H9 (cell line): Measurements from ENCODE around the gene TIRAP. TPM values are rescaled to one million over a fixed set of nuclear protein-coding genes. Genes with fewer than 3 reads are reported as not detected.

Experiments used
- DNase-seq: peaks from one replicate; pipeline ENCODE4 v3.0.0-alpha.2; 2017
- H2AFZ ChIP-seq: one replicate; pipeline ENCODE4 v1.6.1; 2013; ENCODE audit warnings: mild to moderate bottlenecking, low read length, control low read depth, moderate library complexity
- H2AK5ac ChIP-seq: 2 replicates; pipeline ENCODE4 v1.6.1; 2013; ENCODE audit warnings: low read length, control low read depth, mixed read lengths; ENCODE audit not compliant: insufficient read length
- H2BK120ac ChIP-seq: one replicate; pipeline ENCODE4 v1.6.1; 2013; ENCODE audit warnings: low read depth, mild to moderate bottlenecking, low read length, control low read depth, inconsistent platforms; ENCODE audit not compliant: poor library complexity, severe bottlenecking
- H2BK12ac ChIP-seq: 2 replicates; pipeline ENCODE4 v1.6.1; 2013; ENCODE audit warnings: low read length, control low read depth, mixed read lengths, low read depth; ENCODE audit not compliant: insufficient read length
- H2BK15ac ChIP-seq: 2 replicates; pipeline ENCODE4 v1.6.1; 2013; ENCODE audit warnings: low read depth, low read length, control low read depth
- H2BK20ac ChIP-seq: one replicate; pipeline ENCODE4 v1.6.1; 2013; ENCODE audit warnings: low read depth, mild to moderate bottlenecking, low read length, control low read depth, inconsistent platforms; ENCODE audit not compliant: poor library complexity, severe bottlenecking
- H2BK5ac ChIP-seq: 2 replicates; pipeline ENCODE4 v1.6.1; 2013; ENCODE audit warnings: low read length, control low read depth, mixed read lengths; ENCODE audit not compliant: insufficient read length
- H3K14ac ChIP-seq: 2 replicates; pipeline ENCODE4 v1.6.1; 2013; ENCODE audit warnings: low read length, control low read depth; ENCODE audit not compliant: insufficient read depth
- H3K18ac ChIP-seq: 2 replicates; pipeline ENCODE4 v1.6.1; 2013; ENCODE audit warnings: low read depth, mild to moderate bottlenecking, mixed read lengths, low read length, control low read depth; ENCODE audit not compliant: insufficient read length
- H3K23ac ChIP-seq: 2 replicates; pipeline ENCODE4 v1.6.1; 2013; ENCODE audit warnings: low read length, control low read depth, mixed read lengths, low read depth; ENCODE audit not compliant: insufficient read length
- H3K23me2 ChIP-seq: 2 replicates; pipeline ENCODE4 v1.6.1; 2013; ENCODE audit warnings: low read depth, mild to moderate bottlenecking, mixed read lengths, low read length, control low read depth; ENCODE audit not compliant: insufficient read length, poor library complexity, severe bottlenecking
- H3K27ac ChIP-seq: 2 replicates; pipeline ENCODE4 v1.5.1; 2013; ENCODE audit warnings: low read length, control low read depth, mixed read lengths, low read depth; ENCODE audit not compliant: insufficient read length
- H3K27me3 ChIP-seq: 2 replicates; pipeline ENCODE4 v1.6.1; 2013; ENCODE audit warnings: low read length, control low read depth, inconsistent platforms; ENCODE audit not compliant: insufficient read depth
- H3K4ac ChIP-seq: 2 replicates; pipeline ENCODE4 v1.6.1; 2013; ENCODE audit warnings: low read depth, mild to moderate bottlenecking, control low read depth, inconsistent platforms, low read length, moderate library complexity
- H3K4me1 ChIP-seq: 2 replicates; pipeline ENCODE4 v1.6.1; 2013; ENCODE audit warnings: low read length, control low read depth, inconsistent platforms; ENCODE audit not compliant: insufficient read depth
- H3K4me2 ChIP-seq: 2 replicates; pipeline ENCODE4 v1.6.1; 2013; ENCODE audit warnings: low read length, control low read depth, mixed read lengths; ENCODE audit not compliant: insufficient read length, insufficient read depth
- H3K56ac ChIP-seq: 2 replicates; pipeline ENCODE4 v1.6.1; 2013; ENCODE audit warnings: low read depth, mild to moderate bottlenecking, mixed read lengths, low read length, control low read depth; ENCODE audit not compliant: insufficient read length
- H3K79me1 ChIP-seq: 2 replicates; pipeline ENCODE4 v1.6.1; 2013; ENCODE audit warnings: low read depth, mild to moderate bottlenecking, moderate library complexity, low read length, control low read depth, inconsistent platforms; ENCODE audit not compliant: insufficient read depth, poor library complexity, severe bottlenecking
- H3K79me2 ChIP-seq: 2 replicates; pipeline ENCODE4 v1.6.1; 2013; ENCODE audit warnings: low read length, control low read depth, inconsistent platforms; ENCODE audit not compliant: insufficient read depth
- H3K9ac ChIP-seq: 2 replicates; pipeline ENCODE4 v1.6.1; 2013; ENCODE audit warnings: low read length, control low read depth, mixed read lengths; ENCODE audit not compliant: insufficient read length; ENCODE audit errors: extremely low read depth
- H3K9me3 ChIP-seq: one replicate; pipeline ENCODE4 v1.6.1; 2013; ENCODE audit warnings: low read depth, low read length, inconsistent platforms; ENCODE audit not compliant: control insufficient read depth
- H3T11ph ChIP-seq: one replicate; pipeline ENCODE4 v1.6.1; 2013; ENCODE audit warnings: mild to moderate bottlenecking, low read length, control low read depth, inconsistent platforms
- H4K20me1 ChIP-seq: one replicate; pipeline ENCODE4 v1.6.1; 2013; ENCODE audit not compliant: control insufficient read depth, insufficient read length, insufficient read depth
- H4K5ac ChIP-seq: 2 replicates; pipeline ENCODE4 v1.6.1; 2013; ENCODE audit warnings: low read depth, mild to moderate bottlenecking, mixed read lengths, low read length, control low read depth; ENCODE audit not compliant: insufficient read length
- H4K8ac ChIP-seq: replicated peaks from 2 replicates; pipeline ENCODE4 v1.6.1; 2013; ENCODE audit warnings: low read length, control low read depth, mixed read lengths, low read depth; ENCODE audit not compliant: insufficient read length
- H4K91ac ChIP-seq: 2 replicates; pipeline ENCODE4 v1.6.1; 2013; ENCODE audit warnings: low read depth, mild to moderate bottlenecking, moderate library complexity, mixed read lengths, low read length, control low read depth; ENCODE audit not compliant: insufficient read length
- H3K27ac Mint-ChIP-seq, 3 experiments: 2 replicates in 2 of 3; 3 replicates in 1 of 3; pipeline ENCODE4 v1.8.0; 2020 to 2021; ENCODE audit warnings: mixed read lengths in 3 of 3, mild to moderate bottlenecking in 1 of 3, moderate library complexity in 1 of 3
- H3K27me3 Mint-ChIP-seq: 2 replicates; pipeline ENCODE4 v1.8.0; 2021; ENCODE audit warnings: low read depth, mild to moderate bottlenecking, moderate library complexity, mixed read lengths
- H3K36me3 Mint-ChIP-seq, 3 experiments: 2 replicates in 2 of 3; 3 replicates in 1 of 3; pipeline ENCODE4 v1.8.0; 2020 to 2021; ENCODE audit warnings: low read depth in 3 of 3, mixed read lengths in 3 of 3; ENCODE audit not compliant: insufficient read depth in 1 of 3
- H3K4me1 Mint-ChIP-seq, 2 experiments: 2 replicates each; pipeline ENCODE4 v1.8.0; 2020; ENCODE audit warnings: mixed read lengths in 2 of 2
- H3K4me3 Mint-ChIP-seq, 2 experiments: 2 replicates in 1 of 2; 3 replicates in 1 of 2; pipeline ENCODE4 v1.8.0; 2020 to 2021; ENCODE audit warnings: mild to moderate bottlenecking in 2 of 2, mixed read lengths in 2 of 2, moderate library complexity in 1 of 2
- H3K9me3 Mint-ChIP-seq, 2 experiments: 2 replicates in 1 of 2; 3 replicates in 1 of 2; pipeline ENCODE4 v1.8.0; 2020; ENCODE audit warnings: mild to moderate bottlenecking in 2 of 2, mixed read lengths in 2 of 2, moderate library complexity in 1 of 2
- WGBS: extraction: QIAGEN DNeasy Blood & Tissue Kit; methylation state at CpG from one replicate; pipeline ENCODE4 v1.1.7; 2013; ENCODE audit warnings: missing lambda C conversion rate, low lambda C conversion rate, mixed read lengths; ENCODE audit not compliant: insufficient read length; ENCODE audit errors: extremely low coverage; 5-methylcytosine and 5-hydroxymethylcytosine counted together
- total RNA-seq: library from RNA; stranded (reverse); gene quantifications from 2 replicates; pipeline ENCODE4 v1.2.1, GENCODE V29; 2021
- TF ChIP-seq, protein P1 (sequence below): fragments of 200-600 bp; sonication (generic); conservative IDR thresholded peaks from 3 replicates; pipeline ENCODE4 v1.8.0; 2021; ENCODE audit warnings: antibody characterized with exemption, mild to moderate bottlenecking

TIRAP gene
- total RNA-seq, 1 experiment from 2014 or later, result 7.0 TPM

- H2BK5ac ChIP-seq, result no peak overlapping the region
- Mint-ChIP-seq H3K4me3 (no peak overlapping the region), H3K4me1 (no peaks in the 10 kb centered on the region), H3K9me3 (no peaks in the 10 kb centered on the region), H3K27ac (peak overlapping the region in 1 of 3 experiments; percentile 84; a peak in 1 of 7 replicates), H3K36me3 (peaks cover 9 to 23% (median 22%) of the 10 kb centered on the region in 3 experiments; a peak in 6 of 7 replicates), H3K27me3 (no peaks in the 10 kb centered on the region; the same call in 1 of the 2 replicates)
- no peaks in the 10 kb centered on the region for H3K9me3 ChIP-seq
- H2BK20ac ChIP-seq, result no peak overlapping the region
- H2AFZ ChIP-seq, result no peak overlapping the region
- H3K27ac ChIP-seq, result no peak overlapping the region
- TF ChIP-seq, protein P1, sequence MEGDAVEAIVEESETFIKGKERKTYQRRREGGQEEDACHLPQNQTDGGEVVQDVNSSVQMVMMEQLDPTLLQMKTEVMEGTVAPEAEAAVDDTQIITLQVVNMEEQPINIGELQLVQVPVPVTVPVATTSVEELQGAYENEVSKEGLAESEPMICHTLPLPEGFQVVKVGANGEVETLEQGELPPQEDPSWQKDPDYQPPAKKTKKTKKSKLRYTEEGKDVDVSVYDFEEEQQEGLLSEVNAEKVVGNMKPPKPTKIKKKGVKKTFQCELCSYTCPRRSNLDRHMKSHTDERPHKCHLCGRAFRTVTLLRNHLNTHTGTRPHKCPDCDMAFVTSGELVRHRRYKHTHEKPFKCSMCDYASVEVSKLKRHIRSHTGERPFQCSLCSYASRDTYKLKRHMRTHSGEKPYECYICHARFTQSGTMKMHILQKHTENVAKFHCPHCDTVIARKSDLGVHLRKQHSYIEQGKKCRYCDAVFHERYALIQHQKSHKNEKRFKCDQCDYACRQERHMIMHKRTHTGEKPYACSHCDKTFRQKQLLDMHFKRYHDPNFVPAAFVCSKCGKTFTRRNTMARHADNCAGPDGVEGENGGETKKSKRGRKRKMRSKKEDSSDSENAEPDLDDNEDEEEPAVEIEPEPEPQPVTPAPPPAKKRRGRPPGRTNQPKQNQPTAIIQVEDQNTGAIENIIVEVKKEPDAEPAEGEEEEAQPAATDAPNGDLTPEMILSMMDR, result no peak
- no peak overlapping the region for H3K9ac ChIP-seq
- WGBS, result no CpG with 5 or more reads among the region's 9 CpGs
- H4K8ac ChIP-seq, result no peak overlapping the region
- no peak overlapping the region for H2BK15ac ChIP-seq
- no peak overlapping the region for H3K18ac ChIP-seq
- no peaks in the 10 kb centered on the region for H3K79me2 ChIP-seq
- H3K56ac ChIP-seq, result no peak overlapping the region
- H3T11ph ChIP-seq, result no peak overlapping the region
- H3K27me3 ChIP-seq, result no peaks in the 10 kb centered on the region
- H4K91ac ChIP-seq, result no peak overlapping the region
- no peak for DNase-seq
- no peak overlapping the region for H2AK5ac ChIP-seq
- no peak overlapping the region for H3K4me2 ChIP-seq
- no peak overlapping the region for H4K5ac ChIP-seq
- no peak overlapping the region for H3K14ac ChIP-seq
- no peaks in the 10 kb centered on the region for H3K23me2 ChIP-seq
- no peak overlapping the region for H3K23ac ChIP-seq
- no peaks in the 10 kb centered on the region for H3K79me1 ChIP-seq
- H2BK120ac ChIP-seq, result no peak overlapping the region
- H3K4ac ChIP-seq, result no peak overlapping the region
- H2BK12ac ChIP-seq, result no peak overlapping the region
- peaks cover 2% of the 10 kb centered on the region for H4K20me1 ChIP-seq
- H3K4me1 ChIP-seq, result no peaks in the 10 kb centered on the region
Observed at GRCh38 chr11:126318574-126319373, 35.9 kb downstream of the TIRAP start.
